ENCODE data around the gene SPTAN1.

GRCh38 chr9:128550226-128550625 is 2.2 kb upstream of the SPTAN1 start:
- TF ChIP-seq CTCF (IDR thresholded peaks at IDR 0.05) (no peak), POLR2A (IDR thresholded peaks at IDR 0.05) (no peak)
